ENCODE data around the gene IGLL1.
"Not testable (repeated sequence)": the region's sequence is repeated elsewhere in the genome, so short reads cannot be mapped to it uniquely, and the experiment has no call there.

- TF ChIP-seq TAF1 (IDR thresholded peaks at IDR 0.05; ENCODE audit: borderline replicate concordance, low read depth, low read length); RAD21 (IDR thresholded peaks at IDR 0.05; ENCODE audit: low read length); CTCF (IDR thresholded peaks at IDR 0.05); POLR2AphosphoS5 (IDR thresholded peaks at IDR 0.05; ENCODE audit: low read depth, low read length); RXRA (IDR thresholded peaks at IDR 0.05; ENCODE audit: borderline replicate concordance, low read depth); FOXM1 (IDR thresholded peaks at IDR 0.05; ENCODE audit: low read depth); FOSL2 (IDR thresholded peaks at IDR 0.05; ENCODE audit: borderline replicate concordance, low read depth); GATA2 (CRISPR knock-in tag; IDR thresholded peaks at IDR 0.05); JUND (IDR thresholded peaks at IDR 0.05); USF1 (IDR thresholded peaks at IDR 0.05; ENCODE audit: borderline replicate concordance, low read depth); ELF1 (IDR thresholded peaks at IDR 0.05): not testable (repeated sequence)
Measured at GRCh38 chr22:23628056-23628743, 48.1 kb upstream of the IGLL1 start.

All from SK-N-SH (cell line).